Measurements from ENCODE around the gene TTC6. TPM values are rescaled to one million over a fixed set of nuclear protein-coding genes. Genes with fewer than 3 reads are reported as not detected.

Gene TTC6
- total RNA-seq, 1 donor from 2014 or later: 0.06 TPM

GRCh38 chr14:37618498-37619028 lies 23.1 kb downstream of the TTC6 start:
- no peak for DNase-seq (ENCODE audit: extremely low read depth, low read depth, low spot score)

GRCh38 chr14:37620856-37621255 lies 25.4 kb downstream of the TTC6 start:
- no peak for DNase-seq (ENCODE audit: extremely low read depth, low read depth, low spot score)

- no peak for DNase-seq (ENCODE audit: extremely low read depth, low read depth, low spot score)
Observed at GRCh38 chr14:37622231-37622923, 26.9 kb downstream of the TTC6 start.

GRCh38 chr14:37623426-37623951 lies 28.1 kb downstream of the TTC6 start:
- DNase-seq (ENCODE audit: extremely low read depth, low read depth, low spot score): peak; percentile 80

GRCh38 chr14:37623971-37624370 lies 28.5 kb downstream of the TTC6 start:
- no peak for DNase-seq (ENCODE audit: extremely low read depth, low read depth, low spot score)

- DNase-seq (ENCODE audit: extremely low read depth, low read depth, low spot score): no peak
Observed at GRCh38 chr14:37625597-37626595, 30.5 kb downstream of the TTC6 start.

GRCh38 chr14:37637341-37637740 lies 41.9 kb downstream of the TTC6 start:
- no peak for DNase-seq (ENCODE audit: extremely low read depth, low read depth, low spot score)

GRCh38 chr14:37638599-37638998 lies 43.2 kb downstream of the TTC6 start:
- DNase-seq (ENCODE audit: extremely low read depth, low read depth, low spot score): no peak

- no peak for DNase-seq (ENCODE audit: extremely low read depth, low read depth, low spot score)
Observed at GRCh38 chr14:37641117-37641516, 45.7 kb downstream of the TTC6 start.

GRCh38 chr14:37642125-37642524 lies 46.7 kb downstream of the TTC6 start:
- DNase-seq (ENCODE audit: extremely low read depth, low read depth, low spot score): no peak

GRCh38 chr14:37643701-37644100 lies 48.3 kb downstream of the TTC6 start:
- no peak for DNase-seq (ENCODE audit: extremely low read depth, low read depth, low spot score)

Other genes with a start within 250 kb of the TTC6 start
- gene FOXA1, start 380 bp upstream of the TTC6 start, total RNA-seq: 0.44 and 3.3 TPM in 2 replicates

Data from glomerular endothelial cell (primary cell).